Transverse colon (tissue), 4 donors: ENCODE data around the gene GM2A.

Experiments
- CTCF ChIP-seq, 5 experiments: fragments of 200-600 bp in 3 of 5; fragments of 450-650 bp in 2 of 5; sonication (generic) in 3 of 5; IDR thresholded peaks; 1 replicate in 2 of 5; 2 replicates in 3 of 5; pipeline ENCODE4 v1.5.1; 2016 to 2017; ENCODE audit warnings: antibody characterized with exemption in 5 of 5, inconsistent platforms in 3 of 5, mild to moderate bottlenecking in 2 of 5, moderate library complexity in 1 of 5
- POLR2A ChIP-seq: fragments of 450-650 bp; IDR thresholded peaks from one replicate; pipeline ENCODE4 v1.6.1; 2016; ENCODE audit warnings: antibody characterized with exemption, mild to moderate bottlenecking, moderate library complexity
- POLR2AphosphoS5 ChIP-seq, 3 donors: sonication (generic); formaldehyde crosslinking; IDR thresholded peaks; one replicate each; pipeline ENCODE4 v1.6.1; 2016; ENCODE audit warnings: antibody characterized with exemption in 3 of 3

DNA sequence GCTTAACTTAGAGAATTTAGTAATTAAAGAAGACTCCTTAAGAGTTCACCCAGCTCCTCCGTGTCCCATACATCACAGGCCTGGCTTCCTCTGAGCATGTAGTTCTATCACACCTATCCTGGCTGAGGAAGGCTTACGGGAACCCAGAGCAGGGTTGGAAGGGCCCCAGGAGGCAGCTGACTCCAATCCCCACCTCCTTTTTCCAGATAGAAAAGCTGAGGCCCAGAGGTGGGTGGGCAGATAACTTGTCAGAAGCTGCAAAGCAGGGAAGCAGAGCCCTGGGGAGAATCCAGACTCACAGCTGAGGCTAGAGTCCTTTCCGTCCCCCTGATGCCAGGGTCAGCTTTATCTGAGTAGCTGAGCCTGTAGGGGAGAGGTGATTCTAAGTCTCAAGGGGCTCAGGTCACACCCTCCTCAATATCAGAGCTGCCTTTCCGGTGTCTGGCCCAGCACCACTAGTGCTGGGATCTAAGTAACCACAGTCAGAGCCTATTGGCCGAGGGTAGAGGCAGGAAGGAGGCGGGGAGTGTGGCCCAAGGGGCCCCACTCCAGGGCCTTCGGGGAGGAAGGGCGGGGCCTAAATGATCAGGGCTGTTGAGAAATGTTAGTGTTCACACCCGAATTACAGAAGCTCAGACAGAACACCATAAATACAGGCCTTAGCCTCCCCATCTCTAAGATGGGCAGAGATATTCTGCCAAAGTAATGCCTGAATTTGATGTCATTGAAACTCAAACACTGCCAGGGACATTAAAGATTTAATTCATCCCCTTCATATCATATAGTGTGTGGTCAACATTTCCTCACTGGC lies 39.0 kb upstream of the GM2A start:
- TF ChIP-seq CTCF (IDR thresholded peaks at IDR 0.05) (no peak), POLR2A (peak; percentile 28), POLR2AphosphoS5 (IDR thresholded peaks at IDR 0.05) (peak; percentile 35 to 61 (median 54))
